AG08395 (cell line): ENCODE measurements around the gene TRPC3.
A peak's percentile ranks its signal among the peaks of the same experiment; 100 is the strongest.

ENCODE experiments used
- DNase-seq: peaks from one replicate; pipeline ENCODE4 v3.0.0; 2012; ENCODE audit warnings: mixed read lengths, low spot score

The TRPC3 gene

DNA sequence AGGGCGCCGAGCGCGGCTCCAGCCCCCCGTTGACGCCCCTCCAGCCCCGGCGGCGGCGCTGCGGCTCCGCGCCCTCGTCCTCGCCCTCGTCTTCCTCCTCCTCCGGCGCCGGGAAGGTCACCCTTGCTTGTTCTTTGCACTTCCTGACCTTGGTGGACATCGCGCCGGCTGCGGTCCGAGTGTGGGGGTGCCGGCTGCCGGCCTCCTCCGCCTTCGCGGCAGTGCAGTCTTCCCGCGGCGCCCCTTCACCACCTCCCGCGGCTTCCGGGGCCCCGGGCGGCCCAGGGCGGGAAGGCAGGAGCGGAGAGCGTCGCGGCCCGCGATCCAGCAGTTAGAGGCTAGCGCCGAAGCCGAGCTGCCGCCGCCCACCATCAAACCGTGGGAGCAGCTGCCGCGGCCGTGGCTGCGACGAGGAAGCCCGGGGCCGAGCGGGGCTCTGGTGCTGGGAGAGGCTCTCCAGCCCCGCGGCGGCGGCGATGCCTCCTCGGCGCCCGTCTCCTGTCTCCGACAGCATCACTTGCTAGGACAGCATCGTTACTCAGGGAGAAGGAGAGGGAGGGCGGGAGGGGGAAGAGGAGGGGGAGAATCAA, at the start of gene TRPC3:
TRPC3 (minus strand) TSS at position 540 of the 590 bp plus-strand sequence; CDS start at position 160, 380 bp downstream.
- DNase-seq, result peak; percentile 35

DNA sequence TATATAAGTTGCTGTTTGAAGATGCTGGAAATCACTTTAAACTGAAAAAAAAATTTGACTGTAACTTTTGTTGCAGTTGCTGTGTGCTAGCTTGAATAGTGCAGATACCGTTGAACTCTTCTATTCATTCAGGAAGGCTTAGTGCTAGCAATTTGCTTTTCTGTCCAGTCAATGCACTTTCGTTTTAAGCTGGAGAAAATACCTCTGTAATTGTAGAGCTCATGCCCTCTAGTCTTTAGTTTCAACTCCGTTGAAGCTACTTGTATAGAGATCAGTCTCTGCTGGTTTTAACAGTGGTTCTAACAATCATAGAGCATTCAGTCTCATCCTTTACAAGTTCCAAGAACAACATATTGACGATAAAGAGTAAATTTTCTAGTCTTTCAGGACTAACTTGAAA, 49.0 kb upstream of the TRPC3 start:
- no peak for DNase-seq

DNA sequence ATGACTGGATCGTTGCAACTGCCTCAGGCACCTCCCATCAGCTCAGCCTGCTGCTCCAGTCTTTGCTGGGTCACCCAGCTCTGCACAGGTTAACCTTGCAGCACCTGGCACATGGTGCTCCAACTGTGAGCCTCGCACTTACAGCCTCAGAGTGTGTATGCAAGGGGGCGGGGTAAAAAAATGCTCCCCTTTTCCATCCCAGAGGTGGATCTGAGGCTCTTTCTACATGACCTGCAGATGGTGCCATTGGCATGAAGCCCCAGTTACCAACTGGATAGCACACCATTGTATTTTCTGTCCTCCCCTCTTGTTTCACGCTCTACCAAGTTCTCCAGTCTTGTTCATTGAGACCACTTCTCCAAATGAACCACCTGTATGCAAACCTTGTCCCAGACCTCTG, 46.2 kb upstream of the TRPC3 start:
- DNase-seq, result peak; percentile 12

DNA sequence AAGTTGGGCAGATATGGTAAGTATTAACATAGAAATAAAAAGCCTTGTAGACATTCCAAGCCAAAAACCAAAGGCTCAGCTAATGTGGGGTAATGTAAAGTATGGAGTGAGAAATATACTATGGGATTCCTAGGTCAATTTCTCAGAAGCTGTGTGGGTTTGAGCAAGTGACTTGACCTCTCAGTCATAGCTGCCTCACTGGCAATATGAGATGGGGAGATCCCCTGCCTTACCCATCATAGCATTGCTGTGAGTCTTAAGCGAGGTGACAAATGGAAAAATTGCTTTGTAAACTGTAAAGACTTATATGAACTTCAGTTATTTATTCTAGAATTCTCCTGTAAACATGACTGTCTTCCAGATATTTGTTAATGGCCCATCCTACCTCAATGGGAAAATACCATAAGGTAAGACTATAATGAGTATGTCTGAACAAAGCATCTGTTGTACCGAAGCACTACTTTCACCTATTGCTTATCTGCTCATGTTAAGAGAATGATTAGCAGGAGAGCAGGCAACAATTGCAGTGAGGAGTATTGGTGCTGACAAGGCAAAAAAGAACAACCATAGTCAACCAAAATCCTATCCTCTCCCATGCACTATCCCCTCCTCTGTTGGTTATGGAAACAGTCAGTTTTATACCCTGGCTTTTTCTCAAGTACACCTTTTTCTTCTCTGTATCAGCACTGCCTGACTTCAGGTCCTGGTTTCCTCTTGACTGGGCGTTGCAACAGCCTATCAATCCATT, 44.1 kb upstream of the TRPC3 start:
- DNase-seq, result no peak

GRCh38 chr4:121991968-121992367, 40.1 kb upstream of the TRPC3 start:
- no peak for DNase-seq

DNA sequence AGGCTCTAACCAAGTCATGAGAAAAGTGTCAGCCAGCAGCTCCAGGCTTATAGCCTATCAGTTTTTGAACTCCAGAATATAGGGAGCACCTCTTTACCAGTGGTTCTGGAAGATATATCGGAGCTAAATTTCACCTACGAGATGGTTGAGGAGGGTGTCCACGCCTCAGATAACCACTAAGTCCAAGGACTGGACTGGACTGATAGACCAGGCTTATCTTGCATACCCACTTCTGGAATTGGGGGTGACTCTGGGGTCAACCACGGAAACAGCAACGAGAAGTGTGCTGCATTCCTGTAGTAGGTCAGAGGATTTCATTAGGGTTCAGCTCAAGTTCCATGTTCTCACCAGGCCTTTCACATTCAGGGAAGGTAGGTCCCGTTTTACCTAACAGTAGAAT, 38.6 kb upstream of the TRPC3 start:
- no peak for DNase-seq

DNA sequence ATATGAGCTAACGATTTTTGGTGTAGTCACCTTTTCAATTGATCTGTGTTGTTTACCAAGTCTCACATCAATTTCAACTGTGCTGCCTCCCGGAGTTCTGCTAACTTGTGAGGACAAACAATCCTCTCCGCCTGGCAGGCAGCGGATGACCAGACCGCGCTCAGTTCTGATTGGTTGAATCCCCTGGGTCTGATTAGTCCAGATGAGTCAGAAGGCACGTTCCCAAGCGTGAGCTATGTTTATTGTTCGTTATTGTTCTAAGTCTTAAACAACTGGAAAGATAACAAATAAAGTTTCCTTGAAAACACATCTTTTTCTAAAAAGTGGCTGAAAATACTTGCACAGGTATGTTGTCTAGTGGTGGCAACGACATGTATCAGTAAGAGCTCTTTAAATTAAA, 37.9 kb upstream of the TRPC3 start:
- DNase-seq, result peak; percentile 9

DNA sequence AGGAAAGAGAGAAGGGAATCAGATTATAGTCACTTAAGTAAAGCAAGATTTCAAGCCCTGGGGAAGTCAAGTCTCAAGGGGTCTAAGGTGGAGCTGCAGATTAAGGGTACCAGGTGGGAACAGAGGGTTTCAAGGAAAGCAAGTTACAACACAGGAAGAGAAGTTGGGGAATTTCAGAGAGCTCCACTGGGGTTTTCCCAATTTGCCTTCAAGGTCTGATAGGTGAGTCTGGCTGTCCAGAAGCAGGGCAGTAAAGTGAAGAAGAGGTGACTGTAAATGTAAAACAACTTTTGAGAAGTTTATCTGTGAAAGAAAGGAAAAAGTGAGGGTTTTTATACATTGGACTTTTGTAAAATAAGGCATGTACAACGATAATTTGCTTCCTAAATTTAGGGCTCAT, 37.1 kb upstream of the TRPC3 start:
- DNase-seq, result no peak

DNA sequence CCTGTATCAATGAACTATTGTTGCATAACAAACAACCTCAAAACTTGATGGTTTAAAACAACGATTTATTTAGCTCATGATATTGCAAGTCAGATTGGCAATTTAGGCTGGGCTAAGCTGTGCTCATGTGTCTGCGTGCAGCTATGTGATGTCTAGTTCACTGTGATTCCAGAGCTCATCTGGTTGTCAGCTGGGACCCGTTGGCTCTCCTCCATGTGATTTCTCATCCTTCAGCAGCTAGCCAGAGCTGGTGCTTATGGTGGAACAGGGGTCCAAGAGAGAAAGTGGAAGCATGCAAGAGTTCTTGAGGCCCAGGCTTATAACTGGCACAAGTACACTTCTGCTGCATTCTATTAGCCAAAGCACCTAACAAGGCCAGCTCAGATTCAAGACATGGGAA, 28.8 kb upstream of the TRPC3 start:
- DNase-seq, result peak; percentile 47

- no peak for DNase-seq
These were observed 26.3 kb upstream of the TRPC3 start for GRCh38 chr4:121978172-121978516.

DNA sequence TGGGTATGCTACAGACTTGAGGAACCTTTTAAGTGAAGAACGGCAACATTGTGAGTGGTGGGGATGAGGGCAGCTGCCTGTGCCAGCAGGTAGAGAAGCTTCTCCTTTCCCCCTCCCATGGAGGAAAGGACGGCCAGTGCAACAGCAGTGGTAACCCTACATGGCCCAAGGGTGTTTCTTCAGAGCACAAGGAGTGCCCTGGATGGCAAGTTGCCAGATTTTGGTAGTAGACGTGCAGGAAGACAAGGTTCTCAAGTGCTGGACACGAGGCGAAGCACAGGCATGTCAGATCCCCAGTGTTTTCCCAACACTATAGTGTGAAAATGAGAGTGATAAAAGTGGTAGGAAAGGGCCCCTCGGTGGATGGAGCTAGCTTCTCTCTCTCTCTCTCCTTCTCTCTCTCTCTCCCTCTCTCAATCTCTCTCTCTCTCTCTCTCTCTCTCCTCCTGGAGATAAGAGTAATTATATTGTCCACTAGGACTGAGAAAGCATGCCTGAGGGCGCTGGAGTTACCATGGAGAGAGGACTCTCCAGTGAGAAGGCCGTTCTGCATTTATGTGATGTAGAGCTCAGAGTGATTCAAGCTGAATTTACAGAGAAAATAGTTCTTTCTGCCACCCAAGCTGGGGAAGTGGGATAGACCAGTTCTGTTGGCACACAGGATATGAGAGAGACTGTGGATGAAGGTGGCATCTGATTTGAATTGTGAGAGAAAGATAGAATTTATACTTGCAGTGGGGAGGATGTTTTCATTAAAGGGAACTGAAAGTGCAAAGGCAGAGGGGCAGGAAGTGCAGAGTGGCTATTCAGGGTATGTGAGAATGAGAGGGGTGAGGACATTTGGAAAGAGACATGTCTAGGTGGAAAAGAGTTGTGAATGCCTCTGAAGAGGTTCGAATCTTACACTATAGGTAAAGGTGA, 25.7 kb upstream of the TRPC3 start:
- no peak for DNase-seq

GRCh38 chr4:121975784-121976183, 23.9 kb upstream of the TRPC3 start:
- DNase-seq, result no peak

DNA sequence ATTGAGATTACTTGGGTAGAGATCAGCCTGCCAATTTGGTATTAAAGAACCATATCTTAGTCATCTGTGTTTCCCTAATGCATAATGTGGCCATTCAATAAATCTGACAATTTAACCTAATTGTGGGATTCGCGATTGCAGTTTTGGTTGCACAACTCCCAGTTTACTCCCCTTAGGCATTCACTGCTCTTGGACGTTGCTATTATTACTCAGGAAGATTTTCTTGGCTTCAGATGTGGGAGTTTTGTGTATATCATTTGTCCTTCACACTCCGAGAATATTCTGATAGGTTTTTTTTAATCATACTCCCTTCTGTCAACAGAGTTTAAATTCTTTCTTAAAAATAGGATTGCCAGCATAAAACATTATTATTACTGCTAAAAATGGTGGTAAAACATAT, 22.0 kb upstream of the TRPC3 start:
- no peak for DNase-seq

DNA sequence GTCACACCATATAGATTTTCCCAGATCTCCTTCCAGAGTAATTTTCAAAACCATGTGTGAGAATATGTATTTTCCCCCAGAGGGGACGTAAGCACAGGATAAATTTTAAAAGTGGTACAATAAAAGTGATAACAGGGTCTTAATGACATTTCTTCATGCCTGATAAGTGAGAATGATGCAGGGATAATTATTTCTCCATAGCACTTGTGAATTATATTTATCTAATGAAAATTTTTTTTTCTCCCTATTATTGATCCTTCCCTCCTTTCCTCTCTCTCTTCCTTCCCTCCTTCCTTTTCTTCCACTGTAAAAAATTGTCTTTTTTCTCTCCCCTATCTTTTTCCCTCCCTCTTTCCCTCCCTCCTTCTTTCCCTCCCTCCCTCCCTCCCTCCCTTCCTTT, 17.0 kb upstream of the TRPC3 start:
- no peak for DNase-seq

DNA sequence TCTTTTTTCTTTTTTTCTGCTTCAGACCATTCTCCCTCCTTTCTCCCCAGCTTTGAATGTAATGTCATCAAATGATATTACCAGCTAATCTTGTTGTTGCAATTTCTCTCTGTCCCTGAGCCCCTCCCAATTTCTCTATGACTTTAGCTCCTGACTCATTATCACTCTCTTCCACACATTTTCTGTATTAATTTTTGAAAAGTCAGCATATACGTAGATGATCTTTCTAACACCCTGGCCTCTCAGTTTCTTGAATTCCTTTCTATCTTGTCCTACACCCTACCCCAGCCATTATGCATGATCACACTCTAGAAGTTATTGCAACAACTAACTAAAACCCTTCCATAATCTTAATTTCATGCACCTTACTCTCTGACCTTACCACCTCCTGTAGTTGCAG, 13.1 kb upstream of the TRPC3 start:
- no peak for DNase-seq

DNA sequence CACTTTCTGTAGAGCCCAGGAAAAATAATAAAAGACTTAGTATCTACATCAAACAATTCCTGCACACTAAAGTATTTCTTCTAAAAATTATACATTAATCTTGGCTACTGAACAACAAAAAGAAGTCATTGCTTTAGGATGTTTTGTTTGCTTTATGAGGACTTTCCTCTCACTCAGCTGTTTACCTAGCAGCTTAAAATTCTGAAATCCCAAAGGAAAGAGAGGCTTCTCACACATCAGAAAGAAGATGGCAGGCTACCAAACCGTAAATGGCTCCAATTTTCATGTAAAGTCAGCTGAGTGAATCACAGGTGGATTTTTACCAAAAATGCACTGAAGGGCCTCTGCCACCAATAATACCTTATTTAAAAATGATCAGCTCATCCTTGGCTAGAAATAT, 9.0 kb upstream of the TRPC3 start:
- no peak for DNase-seq

DNA sequence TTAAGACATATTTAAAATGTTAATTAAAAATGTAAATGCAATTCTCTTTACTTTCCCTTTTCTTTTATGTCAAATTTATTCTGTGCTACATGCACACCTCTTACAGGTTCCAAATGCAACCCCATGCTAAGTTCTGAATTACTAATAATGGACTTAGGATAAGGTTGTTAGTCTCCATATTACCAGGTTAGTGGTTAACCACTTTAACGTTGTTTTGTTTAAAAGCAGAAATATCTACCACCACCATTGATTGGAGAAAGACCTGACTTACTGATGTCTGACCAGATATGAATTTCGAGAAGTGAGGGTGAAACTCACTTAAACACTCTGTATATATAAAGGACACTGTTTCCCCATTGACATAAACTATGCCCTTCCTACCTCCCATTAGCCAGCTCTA, 6.9 kb upstream of the TRPC3 start:
- no peak for DNase-seq

DNA sequence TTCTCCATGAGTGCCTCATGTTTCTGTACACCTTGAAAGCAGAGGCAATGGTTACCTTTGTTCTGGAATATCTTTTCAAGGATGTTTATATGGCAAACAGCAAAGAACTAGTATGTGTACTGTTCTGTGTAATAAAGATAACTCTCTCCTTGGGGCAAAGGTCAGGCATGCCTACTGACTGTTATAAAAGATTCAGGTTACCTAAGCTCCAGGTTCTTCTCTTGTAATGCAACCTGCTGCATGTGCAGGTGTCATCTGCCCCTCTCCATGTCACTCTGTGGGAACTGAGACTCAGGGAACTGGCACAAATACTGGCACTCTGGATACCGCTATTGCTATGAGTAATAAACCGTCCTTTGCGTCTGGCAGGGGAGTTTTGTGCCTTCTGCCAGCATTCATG, 5.4 kb upstream of the TRPC3 start:
- DNase-seq, result no peak

- no peak for DNase-seq
These were observed 2.0 kb upstream of the TRPC3 start for GRCh38 chr4:121953860-121954259.

GRCh38 chr4:121952290-121952689, 430 bp upstream of the TRPC3 start:
- DNase-seq, result no peak

GRCh38 chr4:121950680-121951520, 960 bp downstream of the TRPC3 start:
- peak; percentile 21 for DNase-seq

DNA sequence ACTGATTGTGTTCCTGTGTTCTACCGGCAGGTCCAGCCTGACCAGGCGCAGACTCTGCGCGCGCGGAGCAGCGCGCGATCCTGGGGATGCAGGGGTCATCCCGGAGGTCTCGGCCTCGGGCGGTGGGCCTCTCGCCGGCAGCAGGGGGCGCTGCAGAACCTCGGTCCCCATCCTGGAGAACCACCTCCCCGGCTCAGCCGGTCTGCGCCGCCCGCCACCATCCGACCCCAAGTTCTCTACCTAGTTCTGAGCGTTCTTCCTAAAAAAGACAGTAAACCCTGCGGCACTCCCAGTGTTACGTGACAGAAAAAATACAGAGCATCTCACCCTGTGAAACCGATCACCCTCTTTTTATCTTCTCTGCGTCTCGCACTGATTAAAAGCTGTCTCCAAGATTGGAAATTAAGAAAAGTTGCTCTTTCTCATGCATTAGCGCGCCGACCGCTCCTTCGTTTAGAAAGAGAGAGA, 1.6 kb downstream of the TRPC3 start:
- peak; percentile 89 for DNase-seq
